ENCODE results near the gene PON2.

The PON2 gene

DNA sequence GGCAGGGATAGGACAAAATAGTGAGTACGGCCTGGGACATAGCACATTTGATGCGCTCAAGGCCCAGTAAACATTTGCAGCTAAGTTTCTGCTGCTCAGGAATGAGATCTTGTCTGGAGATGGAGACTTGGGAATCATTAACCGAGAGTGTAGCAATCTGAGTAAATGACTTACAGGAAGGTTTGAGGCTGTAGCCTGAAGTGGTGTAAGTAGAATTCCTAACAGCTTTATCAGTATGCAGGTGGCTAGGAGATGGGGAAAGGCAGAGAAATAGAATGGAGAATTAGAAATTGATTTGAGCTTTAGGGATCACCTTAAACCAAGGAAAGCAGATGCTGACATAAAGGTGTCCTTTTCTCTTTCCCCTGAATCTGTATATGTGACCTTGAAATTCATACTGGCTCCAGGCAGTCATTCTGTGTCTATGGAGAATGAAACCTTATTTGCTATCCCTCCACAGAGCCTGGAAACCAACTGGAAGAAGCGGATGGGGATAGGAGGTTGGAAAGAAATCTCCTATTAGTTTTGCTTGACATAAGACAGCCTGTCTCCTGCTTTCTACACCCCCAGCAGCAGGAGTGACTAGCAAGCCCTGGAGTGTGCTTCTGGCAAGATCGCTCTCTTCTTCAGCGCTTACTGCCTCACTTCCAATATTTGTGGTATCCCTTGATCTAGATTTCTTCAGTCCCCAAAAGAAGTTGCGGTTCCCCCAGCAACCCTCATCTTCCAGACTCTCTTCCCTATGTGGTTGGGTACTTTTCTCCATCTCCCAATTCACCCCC lies 6.4 kb upstream of the PON2 start:
- DNase-seq: no peak

- DNase-seq: no peak
These were observed 5.7 kb upstream of the PON2 start for GRCh38 chr7:95440394-95441038.

DNA sequence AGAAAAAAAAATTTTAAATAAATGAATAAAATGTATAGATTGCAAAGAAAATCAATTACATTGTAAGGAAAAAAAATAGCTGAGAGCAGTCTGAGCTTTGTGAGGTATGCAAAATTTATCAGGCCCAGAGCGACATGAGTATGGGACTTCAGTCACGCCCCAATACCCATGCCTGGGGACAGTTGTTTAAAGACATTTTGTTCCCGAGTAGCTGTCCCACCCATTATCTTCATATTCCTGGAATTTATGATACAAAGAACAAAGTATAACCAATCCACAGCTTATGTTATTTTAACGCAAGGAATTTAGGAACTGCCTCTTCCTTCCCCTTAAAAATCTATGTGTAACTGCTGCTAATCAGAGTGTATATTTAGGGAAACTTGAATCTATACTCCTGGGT lies 1.6 kb upstream of the PON2 start:
- no peak for DNase-seq

DNA sequence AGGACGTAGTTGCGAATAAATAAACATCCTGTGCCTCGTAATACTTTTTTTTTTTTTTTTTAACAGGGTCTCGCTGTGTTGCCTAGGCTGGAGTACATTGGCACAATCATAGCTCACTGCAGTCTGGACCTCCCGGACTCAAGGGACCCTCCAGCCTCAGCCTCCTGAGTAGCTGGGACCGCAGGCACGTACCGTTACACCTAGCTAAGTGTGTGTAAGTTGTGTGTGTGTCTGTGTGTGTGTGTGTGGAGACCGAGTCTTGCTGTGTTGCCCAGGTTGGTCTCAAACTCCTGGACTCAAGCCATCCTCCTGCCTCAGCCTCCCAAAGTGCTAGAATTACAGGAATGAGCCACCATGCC lies 573 bp upstream of the PON2 start:
- DNase-seq: no peak

DNA sequence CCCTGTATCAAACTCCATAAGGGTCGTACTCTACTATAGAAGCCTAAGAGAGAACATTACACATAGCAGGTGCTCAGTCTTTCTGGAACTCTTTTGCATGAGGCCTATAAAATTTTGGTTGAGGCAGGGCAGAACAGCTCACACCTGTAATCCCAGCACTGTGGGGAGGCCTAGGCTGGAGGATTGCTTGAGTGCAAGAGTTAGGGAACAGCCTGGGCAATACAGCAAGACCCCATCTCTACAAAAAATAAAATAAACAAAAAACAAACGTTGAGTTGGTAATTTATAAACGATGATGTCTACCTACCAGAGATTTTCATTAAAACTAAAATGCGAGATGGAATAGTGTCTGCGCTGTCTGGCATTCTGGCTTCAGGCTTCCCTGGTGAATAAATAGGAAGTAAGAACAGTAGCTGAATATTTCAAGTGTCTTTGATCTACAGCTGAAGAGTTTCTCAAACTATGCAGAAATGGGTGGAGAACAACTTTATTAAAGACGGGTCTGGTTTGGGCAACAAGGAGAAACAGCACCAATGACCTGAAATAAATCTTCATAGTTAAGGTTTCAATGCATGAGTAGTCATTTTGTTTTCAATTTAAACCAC lies 774 bp downstream of the PON2 start:
- DNase-seq: no peak

DNA sequence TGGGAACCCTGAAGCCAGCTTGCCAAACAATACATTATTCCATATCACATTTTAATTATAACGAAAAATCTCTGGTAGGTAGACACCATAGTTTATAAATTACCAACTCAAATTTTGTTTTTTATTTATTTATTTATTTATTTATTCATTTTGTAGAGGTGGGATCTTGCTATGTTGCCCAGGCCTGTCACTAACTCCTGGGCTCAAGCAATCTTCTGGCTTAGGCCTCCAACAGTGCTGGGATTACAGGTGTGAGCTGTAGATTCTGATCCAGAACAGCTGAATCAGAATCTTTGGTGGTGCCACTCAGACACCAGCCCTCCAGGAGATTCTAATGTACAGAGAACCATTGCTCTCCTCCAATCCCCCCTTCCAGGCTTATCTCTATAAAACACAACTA lies 1.7 kb downstream of the PON2 start:
- no peak for DNase-seq

DNA sequence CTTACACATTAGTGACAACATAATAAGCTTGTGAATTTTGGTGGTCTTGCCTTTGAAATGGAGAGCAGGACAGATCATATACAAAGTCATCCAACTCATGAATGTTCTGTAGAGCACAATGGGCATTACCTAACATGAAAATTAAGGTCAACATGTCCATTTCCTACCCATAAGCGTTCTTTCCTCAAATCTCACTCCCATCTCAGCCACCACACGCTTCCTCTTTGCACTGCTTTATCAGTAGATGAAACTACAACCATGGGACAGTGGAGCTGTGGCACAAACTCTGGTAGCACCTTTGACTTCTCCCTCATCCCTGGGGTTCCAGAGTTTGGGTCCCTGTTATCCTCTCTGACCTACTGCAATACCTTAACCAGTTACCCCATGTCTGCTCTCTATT lies 2.2 kb downstream of the PON2 start:
- DNase-seq: no peak

DNA sequence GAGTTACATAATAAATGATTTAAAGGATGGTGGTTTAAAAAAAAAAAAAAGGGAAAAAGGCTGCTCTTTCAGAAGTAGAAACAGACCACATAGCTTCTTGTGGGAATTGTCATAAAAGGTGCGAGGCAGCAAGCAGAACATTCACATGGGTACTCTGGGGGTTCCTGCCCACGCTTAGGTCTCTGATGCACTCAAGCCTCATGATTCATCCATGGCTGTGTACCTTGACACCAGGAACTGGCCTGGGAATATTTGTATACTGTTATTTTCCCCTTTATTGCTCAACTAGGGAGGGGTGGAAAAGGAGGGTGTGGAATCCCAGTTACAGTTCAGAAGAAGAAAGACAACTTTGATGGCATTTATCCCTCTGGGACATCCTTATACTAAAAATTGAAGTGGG lies 4.0 kb downstream of the PON2 start:
- DNase-seq: no peak

DNA sequence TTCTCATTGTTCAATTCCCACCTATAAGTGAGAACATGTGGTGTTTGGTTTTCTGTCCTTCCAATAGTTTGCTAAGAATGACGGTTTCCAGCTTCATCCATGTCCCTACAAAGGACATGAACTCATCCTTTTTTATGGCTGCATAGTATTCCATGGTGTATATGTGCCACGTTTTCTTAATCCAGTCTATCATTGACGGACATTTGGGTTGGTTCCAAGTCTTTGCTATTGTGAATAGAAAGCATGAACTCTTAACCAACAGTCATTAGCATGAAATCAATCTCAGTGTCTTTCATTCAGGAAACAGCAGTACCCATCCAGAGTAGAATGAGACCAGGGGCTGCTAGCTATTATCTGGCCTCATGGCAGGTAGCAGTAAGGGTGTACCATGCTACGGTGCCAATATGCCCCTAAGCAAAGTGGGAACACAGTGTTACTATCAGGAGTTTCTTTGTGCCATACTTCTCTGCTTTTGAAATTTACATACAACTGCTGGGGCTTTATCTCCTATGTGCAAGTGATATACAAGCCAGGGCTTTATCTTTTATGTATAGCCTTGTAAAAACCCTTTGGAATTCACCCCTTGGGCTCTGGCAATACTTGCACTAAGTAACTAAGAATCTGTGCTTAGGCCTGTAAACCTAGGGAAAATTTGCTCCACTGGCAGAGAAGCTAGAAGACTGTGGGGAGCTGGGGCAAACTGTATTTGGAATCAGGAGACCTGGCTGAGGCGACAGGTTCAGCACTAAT lies 5.4 kb downstream of the PON2 start:
- DNase-seq: no peak

DNA sequence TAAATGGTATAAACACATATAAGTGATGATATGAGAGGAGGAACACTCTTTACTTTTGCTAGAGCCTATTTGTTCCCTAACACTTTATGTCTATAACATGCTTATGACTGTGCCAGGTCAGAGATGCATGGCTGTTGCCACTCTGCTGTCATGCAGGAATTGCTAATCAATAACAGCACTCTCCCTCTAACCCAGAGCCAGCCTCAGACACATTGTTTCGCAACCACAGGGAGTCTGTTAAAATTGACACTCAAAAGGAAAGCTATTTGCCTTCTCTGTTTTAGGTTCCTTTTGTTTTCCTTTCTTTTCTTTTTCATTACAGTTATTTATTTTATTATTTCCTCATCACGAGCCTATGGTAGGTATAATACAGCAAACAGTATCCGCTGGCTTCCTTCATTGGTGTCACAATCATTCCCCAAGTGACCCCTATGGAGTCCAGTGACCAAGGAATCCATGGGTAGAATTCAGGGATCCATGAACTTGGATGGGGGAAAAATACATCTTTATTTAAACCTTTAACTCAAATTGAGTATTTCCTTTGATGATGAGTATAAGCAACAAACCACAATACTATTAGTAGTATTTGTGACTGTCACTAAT lies 6.8 kb downstream of the PON2 start:
- no peak for DNase-seq

DNA sequence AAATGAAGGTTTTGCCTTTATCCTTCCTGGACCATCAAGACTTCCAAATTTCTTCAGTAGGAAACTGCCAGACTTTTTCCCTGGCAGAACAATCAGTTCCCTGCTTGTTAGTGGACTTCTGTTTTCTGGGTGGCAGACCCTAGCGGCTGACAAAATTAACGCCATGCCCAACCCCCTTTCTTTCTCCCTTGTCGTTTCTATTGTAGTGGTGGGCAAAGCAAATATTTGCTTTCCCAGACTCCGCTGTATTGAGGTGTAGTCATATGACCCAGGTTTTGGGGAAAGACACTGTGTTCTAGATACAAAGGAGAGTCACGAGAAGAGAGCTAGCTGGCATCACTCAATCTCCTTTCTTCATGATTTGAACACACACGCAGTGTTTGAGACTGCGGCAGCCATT lies 7.7 kb downstream of the PON2 start:
- DNase-seq: no peak

- DNase-seq: no peak
These were observed 9.1 kb downstream of the PON2 start for GRCh38 chr7:95425694-95426093.

DNA sequence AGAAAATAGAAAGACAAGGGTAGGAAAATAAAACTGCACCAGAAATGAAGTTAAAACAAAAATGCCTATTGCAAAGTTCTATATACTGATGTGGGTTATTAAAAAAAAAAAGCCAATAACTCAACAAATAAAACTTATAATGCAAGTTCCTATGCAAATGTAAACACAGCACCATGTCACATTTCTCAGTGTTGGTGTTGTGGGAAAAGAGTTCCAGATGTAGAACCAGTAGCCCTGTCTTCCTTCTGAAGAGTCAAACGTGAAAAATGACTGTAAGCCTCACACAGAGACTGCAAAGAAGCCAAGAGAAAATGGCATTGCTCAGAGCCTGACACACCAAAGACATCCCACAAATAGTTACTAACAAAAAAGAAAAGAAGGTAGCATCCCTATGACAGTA lies 10.1 kb downstream of the PON2 start:
- DNase-seq: no peak

GRCh38 chr7:95421847-95422444 lies 12.9 kb downstream of the PON2 start:
- no peak for DNase-seq

DNA sequence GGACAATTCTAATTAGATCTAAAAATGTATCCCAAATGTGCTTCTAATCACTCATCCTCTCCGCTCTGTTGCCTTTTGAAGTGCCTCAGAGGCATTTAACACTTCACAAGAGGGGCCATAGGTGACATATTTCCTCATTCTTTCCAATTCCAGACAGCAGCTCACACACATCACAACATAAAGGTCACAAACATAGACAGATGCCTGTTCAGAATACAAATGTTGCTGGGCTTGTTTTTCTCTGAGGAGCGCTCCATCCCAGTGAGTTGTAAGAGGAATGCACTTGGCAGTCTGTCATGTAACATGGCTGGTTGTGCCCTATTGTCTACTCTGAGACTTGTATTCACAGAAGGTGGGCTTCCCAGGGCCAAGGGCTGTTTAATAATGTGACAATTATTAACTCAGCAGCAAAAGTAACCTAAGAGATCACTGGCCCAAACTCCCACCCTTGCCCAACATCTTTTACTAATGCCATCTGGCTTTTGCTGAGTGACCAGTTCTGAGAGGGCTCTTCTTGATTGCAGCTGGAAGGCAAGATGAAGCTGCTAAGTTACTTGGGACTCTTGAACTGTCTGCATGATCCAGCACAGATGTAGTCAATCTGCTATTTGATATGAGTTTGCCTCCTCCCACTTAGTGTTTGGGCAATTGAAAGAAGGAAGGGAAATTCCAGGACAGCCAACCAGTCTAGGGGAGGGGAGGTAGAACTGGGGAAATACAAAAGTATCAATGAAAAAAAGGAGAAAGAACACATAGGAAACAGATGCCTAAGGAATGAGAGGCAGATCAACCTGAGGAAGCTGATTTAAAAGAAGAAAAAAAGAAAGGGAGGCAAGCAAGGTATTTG lies 13.6 kb downstream of the PON2 start:
- DNase-seq: no peak

- DNase-seq: no peak
These were observed 22.8 kb downstream of the PON2 start for GRCh38 chr7:95412075-95412474.

DNA sequence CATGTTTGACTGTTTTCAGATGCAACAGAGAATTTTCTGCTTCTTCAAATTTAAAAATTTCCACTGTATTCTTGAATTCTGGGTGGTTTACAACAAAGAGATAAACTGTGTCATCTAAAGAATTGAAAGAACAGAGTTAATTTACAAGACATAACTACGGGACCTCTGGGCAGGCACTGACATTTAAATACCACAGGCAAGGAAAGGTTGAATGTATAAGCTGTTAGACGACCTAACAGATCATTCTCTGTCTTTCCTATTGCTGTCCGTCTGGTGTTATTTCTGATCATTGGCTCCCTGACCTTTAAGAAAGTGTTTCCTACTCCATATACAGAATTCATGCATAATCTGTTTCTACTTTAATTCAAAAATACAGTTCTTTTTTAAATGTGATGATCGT lies 23.2 kb downstream of the PON2 start:
- no peak for DNase-seq

GRCh38 chr7:95411036-95411435 lies 23.8 kb downstream of the PON2 start:
- no peak for DNase-seq

GRCh38 chr7:95407751-95408150 lies 27.1 kb downstream of the PON2 start:
- DNase-seq: no peak

DNA sequence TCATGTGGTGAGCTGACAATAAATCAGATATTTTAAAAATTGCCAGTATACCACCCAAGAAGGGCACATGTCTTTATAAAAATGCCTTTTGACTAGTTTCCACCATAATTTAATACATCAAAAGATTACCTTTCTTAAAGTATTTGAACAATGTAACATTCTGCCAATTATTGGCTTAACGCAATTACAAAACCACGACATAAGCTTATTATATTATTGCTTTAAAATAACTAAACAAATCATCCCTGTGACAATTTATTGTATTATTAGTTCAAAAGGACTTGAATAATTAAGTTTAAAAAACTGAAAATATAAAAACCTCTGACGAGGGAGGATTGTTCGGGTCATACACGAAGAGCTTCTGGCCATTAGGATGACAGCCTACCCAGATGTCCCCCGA lies 29.0 kb downstream of the PON2 start:
- no peak for DNase-seq

- no peak for DNase-seq
These were observed 29.6 kb downstream of the PON2 start for GRCh38 chr7:95405208-95405607.

- DNase-seq: no peak
These were observed 30.4 kb downstream of the PON2 start for GRCh38 chr7:95404316-95404865.

Data from SHP77 (cell line).